Measurements from ENCODE around the gene ABCC2.

DNA sequence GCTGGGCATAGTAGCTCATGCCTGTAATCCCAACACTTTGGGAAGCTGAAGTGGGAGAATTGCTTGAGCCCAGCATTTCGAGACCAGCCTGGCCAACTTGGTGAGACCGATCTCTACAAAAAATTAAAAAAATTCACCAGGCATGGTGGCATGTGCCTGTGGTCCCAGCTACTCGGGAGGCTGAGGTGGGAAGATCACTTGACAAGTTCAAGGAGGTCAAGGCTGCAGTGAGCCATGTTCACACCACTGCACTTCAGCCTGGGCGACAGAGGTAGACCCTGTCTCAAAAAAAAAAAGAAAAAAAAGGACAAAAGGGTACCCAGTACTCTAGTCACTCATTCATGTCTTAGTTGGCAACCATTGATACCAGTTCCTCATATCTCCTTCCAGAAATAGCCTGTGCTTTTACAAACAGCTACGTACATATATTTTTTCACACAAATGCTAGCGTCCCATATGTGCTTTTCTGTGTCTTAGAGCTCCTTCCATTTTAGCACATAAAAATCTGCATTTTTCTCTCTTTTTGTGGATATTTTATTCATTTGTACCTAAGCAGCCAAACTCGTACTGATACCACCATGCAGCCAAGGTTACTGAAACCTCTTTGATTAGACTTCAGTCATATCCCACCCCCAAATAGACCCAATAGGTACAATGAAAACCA, 5.5 kb downstream of the ABCC2 start:
- TF ChIP-seq POLR2A (IDR thresholded peaks at IDR 0.05): no peak
- no peak for TF ChIP-seq CTCF (IDR thresholded peaks at IDR 0.05)
- TF ChIP-seq POLR2AphosphoS5 (IDR thresholded peaks at IDR 0.05): no peak
